Esophagus (tissue), 2 donors: ENCODE measurements around the gene IRF8. TPM values are rescaled to one million over a fixed set of nuclear protein-coding genes. Genes with fewer than 3 reads are reported as not detected.

Source experiments
- H3K27ac ChIP-seq, 2 donors: one replicate each; pipeline ENCODE4 v1.5.1; 2013; ENCODE audit warnings: low read depth in 2 of 2, mild to moderate bottlenecking in 2 of 2, inconsistent platforms in 1 of 2, low read length in 1 of 2, moderate library complexity in 1 of 2
- H3K27me3 ChIP-seq, 2 donors: one replicate each; pipeline ENCODE4 v1.6.1; 2013; ENCODE audit warnings: low read length in 2 of 2, control low read depth in 1 of 2, mild to moderate bottlenecking in 1 of 2; ENCODE audit not compliant: insufficient read depth in 2 of 2, control insufficient read depth in 1 of 2
- H3K36me3 ChIP-seq, 2 donors: one replicate each; pipeline ENCODE4 v1.6.1; 2013; ENCODE audit warnings: low read length in 1 of 2; ENCODE audit not compliant: control insufficient read depth in 2 of 2, insufficient read depth in 2 of 2
- H3K4me1 ChIP-seq, 2 donors: one replicate each; pipeline ENCODE4 v1.6.1; 2013; ENCODE audit warnings: low read length in 1 of 2; ENCODE audit not compliant: control insufficient read depth in 2 of 2, insufficient read depth in 2 of 2
- H3K4me3 ChIP-seq, 2 donors: one replicate each; pipeline ENCODE4 v1.5.1; 2013; ENCODE audit warnings: low read length in 2 of 2, mild to moderate bottlenecking in 2 of 2, low read depth in 1 of 2, moderate library complexity in 1 of 2
- H3K9me3 ChIP-seq, 2 donors: one replicate each; pipeline ENCODE4 v1.6.1; 2013; ENCODE audit warnings: mild to moderate bottlenecking in 2 of 2, low read depth in 1 of 2, low read length in 1 of 2, moderate library complexity in 1 of 2; ENCODE audit not compliant: control insufficient read depth in 2 of 2, insufficient read depth in 1 of 2
- WGBS, 2 donors: extraction: QIAGEN DNeasy Blood & Tissue Kit; methylation state at CpG; one replicate each; pipeline ENCODE4 v1.1.7; 2013; 5-methylcytosine and 5-hydroxymethylcytosine counted together
- polyA plus RNA-seq, 2 donors: library from polyadenylated mRNA; stranded (reverse); fragments of 200-250 nt; gene quantifications; one replicate each; pipeline ENCODE4 v1.2.3, GENCODE V29; 2013
- donor health status: healthy with polysubstance abuse.
- donor health status: Bipolar disorder and iron deficiency.

The IRF8 gene
- polyA plus RNA-seq, 2 donors, result 0.53 to 0.96 TPM

DNA sequence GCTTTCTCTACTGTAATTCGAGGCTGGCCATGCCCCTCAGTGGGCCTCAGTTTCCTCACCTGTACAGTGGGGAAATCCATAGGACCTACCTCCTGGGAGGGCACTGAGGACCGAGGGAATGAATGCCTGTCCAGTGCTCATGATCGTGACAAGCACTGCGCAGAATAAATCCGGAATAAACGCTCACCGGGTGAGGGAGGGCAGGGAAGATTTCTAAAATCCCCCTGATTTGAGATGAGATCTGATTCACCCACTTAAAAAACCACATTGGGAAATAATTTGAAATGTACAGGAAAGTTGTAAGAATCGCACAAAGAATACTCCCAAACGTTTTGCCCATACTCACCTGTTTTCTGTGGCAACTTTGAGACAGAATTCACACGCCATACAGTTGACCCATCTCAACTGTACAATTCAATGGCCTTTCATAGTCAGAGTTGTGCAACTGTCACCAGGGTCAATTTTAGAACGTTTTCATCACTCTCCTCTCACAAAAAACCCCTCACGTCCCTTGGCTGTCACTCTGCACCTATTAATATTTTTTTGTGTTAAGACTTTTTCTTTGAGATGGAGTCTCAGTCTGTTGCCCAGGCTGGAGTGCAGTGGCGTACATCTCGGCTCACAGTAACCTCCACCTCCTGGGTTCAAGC is 49.8 kb downstream of the IRF8 start:
- Histone ChIP-seq H3K4me3 (no peak overlapping the region), H3K36me3 (no peaks in the 10 kb centered on the region), H3K27ac (no peak overlapping the region), H3K4me1 (no peaks in the 10 kb centered on the region), H3K9me3 (no peaks in the 10 kb centered on the region), H3K27me3 (no peaks in the 10 kb centered on the region)
- WGBS, 2 donors, result 79 to 80% methylated on average over 14 of the region's 14 CpGs

DNA sequence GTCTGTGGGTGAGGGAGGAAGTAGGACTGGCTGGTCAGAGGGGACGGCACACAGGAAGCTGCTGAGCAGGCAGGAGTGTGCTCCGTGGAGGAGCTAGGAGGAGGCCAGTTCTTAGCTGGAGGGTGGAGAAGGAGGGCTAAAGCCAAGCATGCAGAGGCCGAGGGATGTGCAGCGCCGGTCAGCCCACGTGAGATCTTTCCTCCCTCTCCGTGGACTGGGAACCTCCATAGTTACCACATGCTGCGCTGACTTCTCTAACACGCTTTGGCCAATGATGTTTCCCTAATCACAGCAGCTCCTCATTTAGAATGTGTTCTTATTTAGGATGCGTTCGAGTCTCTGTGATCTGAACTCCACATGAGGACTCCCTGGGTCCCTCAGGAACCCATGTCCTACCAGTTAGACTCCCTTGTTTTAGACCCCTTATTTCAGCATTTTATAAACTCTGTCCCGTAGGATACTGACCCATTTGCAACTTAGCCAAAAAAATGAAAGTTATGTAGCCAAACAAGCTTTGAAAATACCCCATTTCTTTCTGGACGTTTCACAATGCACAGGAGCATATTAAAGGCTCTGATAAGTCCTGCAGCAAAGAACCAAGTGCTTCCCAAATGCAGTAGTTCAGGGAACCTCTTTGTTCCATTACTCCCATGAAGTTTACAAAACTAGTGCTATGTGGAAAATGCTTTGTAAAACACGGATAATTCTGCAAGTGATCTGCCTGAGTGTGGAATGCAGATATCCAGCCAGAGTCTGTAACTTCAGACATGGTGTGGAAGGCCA is 51.4 kb downstream of the IRF8 start:
- no peak overlapping the region for H3K27ac ChIP-seq

DNA sequence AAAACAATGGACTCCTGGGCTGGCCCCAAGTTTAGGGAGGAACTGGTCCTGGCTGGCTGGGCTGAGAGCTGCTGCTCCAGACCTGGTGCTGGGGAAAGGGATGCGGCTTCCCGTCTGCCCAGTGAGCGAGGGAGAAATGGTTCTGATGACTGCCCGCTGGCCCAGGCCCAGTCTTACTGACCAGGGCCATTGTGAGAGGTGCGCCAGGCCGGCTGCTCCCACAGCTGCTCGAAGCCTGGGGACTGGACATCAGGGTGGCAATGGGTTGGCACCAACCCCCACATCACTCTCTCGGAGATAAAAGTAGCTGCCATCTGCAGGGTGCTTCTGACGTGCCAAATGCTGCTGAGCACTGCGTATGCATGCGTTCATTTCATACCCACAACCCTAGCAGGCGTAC is 53.2 kb downstream of the IRF8 start:
- WGBS, 2 donors, result 88 to 89% methylated on average over 12 of the region's 12 CpGs
- no peaks in the 10 kb centered on the region for H3K36me3 ChIP-seq
- no peak overlapping the region for H3K27ac ChIP-seq
- H3K4me3 ChIP-seq, result no peak overlapping the region
- H3K27me3 ChIP-seq, result no peaks in the 10 kb centered on the region
- H3K4me1 ChIP-seq, result no peaks in the 10 kb centered on the region
- H3K9me3 ChIP-seq, result no peaks in the 10 kb centered on the region

More for the DNA sequence above, 51.4 kb downstream of the IRF8 start:
- H3K4me1 ChIP-seq, result no peaks in the 10 kb centered on the region
- no peak overlapping the region for H3K4me3 ChIP-seq
- no peaks in the 10 kb centered on the region for H3K36me3 ChIP-seq
- H3K27me3 ChIP-seq, result no peaks in the 10 kb centered on the region
- H3K9me3 ChIP-seq, result no peaks in the 10 kb centered on the region
- WGBS, 2 donors, result 63 to 69% methylated on average over 14 of the region's 14 CpGs

DNA sequence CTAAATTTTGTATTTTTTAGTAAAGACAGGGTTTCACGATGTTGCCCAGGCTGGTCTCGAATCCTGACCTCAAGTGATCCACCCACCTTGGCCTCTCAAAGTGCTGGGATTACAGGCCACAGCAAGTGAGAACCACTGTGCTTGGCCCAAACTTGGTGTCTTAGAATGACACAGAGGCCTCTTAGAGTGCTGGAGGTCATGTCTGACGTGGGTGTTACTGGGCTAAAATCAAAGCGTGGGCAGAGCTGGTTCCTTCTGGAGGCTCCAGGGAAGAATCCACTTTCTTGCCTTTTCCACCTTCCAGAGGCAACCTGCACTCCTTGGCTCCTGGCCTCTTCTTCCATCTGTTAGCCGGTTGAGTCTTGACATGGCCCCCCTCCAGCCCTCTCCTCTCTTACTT is 53.8 kb downstream of the IRF8 start:
- no peaks in the 10 kb centered on the region for H3K4me1 ChIP-seq
- no peaks in the 10 kb centered on the region for H3K36me3 ChIP-seq
- no peaks in the 10 kb centered on the region for H3K27me3 ChIP-seq
- no peaks in the 10 kb centered on the region for H3K9me3 ChIP-seq
- no peak overlapping the region for H3K27ac ChIP-seq
- H3K4me3 ChIP-seq, result no peak overlapping the region
- WGBS, 2 donors, result 86 to 92% methylated on average over 5 of the region's 5 CpGs

DNA sequence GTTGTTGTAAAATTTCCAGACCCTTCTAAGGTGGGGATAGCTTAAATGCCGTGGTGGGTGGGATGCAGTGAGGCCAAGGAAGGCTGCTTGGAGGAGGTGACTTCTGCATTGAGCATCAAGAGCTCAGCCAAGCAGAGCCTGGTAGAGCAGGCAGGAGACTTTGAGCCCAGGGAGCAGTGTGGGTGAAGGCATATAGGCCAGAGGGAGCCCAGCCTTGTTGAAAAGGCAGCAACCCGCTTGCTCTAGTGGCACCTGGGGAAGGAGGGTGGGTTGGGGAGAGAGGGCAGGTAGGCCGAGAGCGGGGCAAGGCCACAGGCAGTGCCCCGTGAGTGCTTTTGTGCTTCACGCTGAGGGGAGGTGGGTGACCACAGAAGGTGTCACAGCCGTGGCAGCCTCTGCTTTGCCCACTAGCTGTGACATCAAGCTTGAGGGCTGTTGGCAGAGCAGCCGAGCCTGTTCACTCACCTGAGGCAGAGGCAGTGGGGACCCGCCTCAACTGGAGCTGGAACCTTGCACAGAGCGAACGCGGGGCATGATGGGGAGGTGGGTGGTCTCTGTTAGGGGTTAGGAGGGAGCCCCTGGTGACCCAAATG is 56.1 kb downstream of the IRF8 start:
- Histone ChIP-seq H3K27me3 (no peaks in the 10 kb centered on the region), H3K4me1 (no peaks in the 10 kb centered on the region)
- 83 to 85% methylated on average over 12 of the region's 12 CpGs for WGBS, 2 donors

DNA sequence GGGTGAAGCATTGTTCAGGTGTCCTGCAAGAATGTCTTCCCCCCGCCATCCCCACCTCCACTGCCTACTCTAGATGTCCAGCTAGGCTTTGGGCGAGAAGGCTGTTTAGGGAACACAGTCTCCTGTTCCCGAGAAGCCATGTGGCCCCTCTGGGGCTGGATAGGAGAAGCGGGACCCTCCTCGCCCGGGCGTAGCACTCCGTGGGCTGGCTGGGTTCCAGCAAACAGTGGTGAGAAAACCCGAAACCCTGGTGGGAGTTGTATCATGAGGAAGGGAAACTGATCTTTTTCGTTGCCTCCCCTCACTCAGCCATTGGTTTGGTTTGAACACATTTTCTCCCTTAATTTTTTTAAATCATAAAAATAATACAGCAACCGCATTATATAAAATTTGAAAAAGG is 56.6 kb downstream of the IRF8 start:
- 63 to 68% methylated on average over 11 of the region's 11 CpGs for WGBS, 2 donors
- Histone ChIP-seq H3K4me1 (no peaks in the 10 kb centered on the region), H3K27ac (no peak overlapping the region), H3K9me3 (no peaks in the 10 kb centered on the region), H3K36me3 (no peaks in the 10 kb centered on the region), H3K27me3 (no peaks in the 10 kb centered on the region), H3K4me3 (no peak overlapping the region)

More for the DNA sequence above, 56.1 kb downstream of the IRF8 start:
- Histone ChIP-seq H3K9me3 (no peaks in the 10 kb centered on the region), H3K27ac (no peak overlapping the region), H3K4me3 (no peak overlapping the region), H3K36me3 (no peaks in the 10 kb centered on the region)

DNA sequence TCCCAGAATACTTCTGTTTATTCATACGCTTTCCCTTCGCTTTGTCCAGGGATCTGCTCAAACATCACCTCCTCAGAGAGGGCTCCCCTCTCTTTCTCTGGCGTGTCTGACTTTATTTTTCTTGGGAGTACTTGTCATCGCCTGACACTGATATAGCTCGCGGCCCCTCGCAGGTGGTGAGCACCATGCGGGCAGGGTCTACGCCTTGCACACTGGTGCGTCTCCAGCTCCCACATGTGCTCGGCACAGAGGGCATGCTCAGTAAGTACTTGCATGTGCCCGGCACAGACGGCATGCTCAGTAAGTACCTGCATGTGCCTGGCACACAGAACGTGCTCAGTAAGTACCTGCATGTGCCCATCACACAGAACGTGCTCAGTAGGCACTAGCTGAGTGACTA is 57.5 kb downstream of the IRF8 start:
- no peak overlapping the region for H3K4me3 ChIP-seq
- no peak overlapping the region for H3K27ac ChIP-seq
- H3K9me3 ChIP-seq, result no peaks in the 10 kb centered on the region
- H3K4me1 ChIP-seq, result no peaks in the 10 kb centered on the region
- 89% methylated on average over 15 of the region's 15 CpGs for WGBS, 2 donors
- no peaks in the 10 kb centered on the region for H3K36me3 ChIP-seq
- no peaks in the 10 kb centered on the region for H3K27me3 ChIP-seq

DNA sequence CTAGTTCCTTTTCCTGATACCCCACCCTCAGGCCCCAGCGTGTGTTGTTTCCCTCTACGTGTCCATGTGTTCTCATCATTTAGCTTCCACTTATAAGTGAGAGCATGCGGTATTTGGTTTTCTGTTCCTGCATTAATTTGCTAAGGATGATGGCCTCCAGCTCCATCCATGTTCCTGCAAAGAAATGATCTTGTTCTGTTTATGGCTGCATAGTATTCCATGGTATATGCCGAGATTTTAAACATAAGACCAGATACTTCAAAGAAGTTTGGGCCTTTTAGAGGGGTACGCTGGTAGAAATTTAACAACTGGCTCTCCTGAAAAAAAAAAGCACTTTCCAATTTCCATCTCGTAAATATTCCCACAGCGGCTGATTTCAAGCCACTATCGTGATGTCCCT is 59.8 kb downstream of the IRF8 start:
- WGBS, 2 donors, result 94% methylated on average over 8 of the region's 8 CpGs
- H3K36me3 ChIP-seq, result no peaks in the 10 kb centered on the region
- no peak overlapping the region for H3K27ac ChIP-seq
- H3K27me3 ChIP-seq, result no peaks in the 10 kb centered on the region
- H3K4me1 ChIP-seq, result no peaks in the 10 kb centered on the region
- no peaks in the 10 kb centered on the region for H3K9me3 ChIP-seq
- no peak overlapping the region for H3K4me3 ChIP-seq

DNA sequence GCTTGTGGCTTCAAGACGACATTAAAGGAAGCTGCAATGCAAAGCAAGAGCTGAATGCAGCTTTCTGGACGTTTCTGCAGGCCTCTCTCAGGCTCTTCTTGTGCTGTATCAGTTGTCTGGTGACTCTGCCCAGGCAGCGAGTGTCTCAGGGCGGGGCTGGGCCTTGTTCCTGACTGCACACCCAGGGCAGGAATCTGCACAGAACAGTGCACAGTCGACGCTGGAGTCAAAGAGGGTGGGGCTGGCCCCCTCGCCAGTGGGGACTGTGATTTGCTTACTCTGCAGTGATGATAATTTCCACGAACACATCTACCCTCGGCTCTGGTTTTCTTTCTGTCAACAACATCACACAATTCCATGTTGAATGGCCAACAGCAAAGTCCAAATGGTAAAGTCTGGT is 60.7 kb downstream of the IRF8 start:
- H3K4me3 ChIP-seq, result no peak overlapping the region
- H3K27me3 ChIP-seq, result no peaks in the 10 kb centered on the region
- no peak overlapping the region for H3K27ac ChIP-seq
- no peaks in the 10 kb centered on the region for H3K9me3 ChIP-seq
- WGBS, 2 donors, result 52 to 53% methylated on average over 9 of the region's 9 CpGs
- no peaks in the 10 kb centered on the region for H3K36me3 ChIP-seq
- no peaks in the 10 kb centered on the region for H3K4me1 ChIP-seq
